PC-3 (cell line): ENCODE results near the gene GPA33. TPM values are rescaled to one million over a fixed set of nuclear protein-coding genes. Genes with fewer than 3 reads are reported as not detected.

Experiments used
- ATAC-seq: fragments of 200-7000 bp; cut with Tn5 transposase; 2 replicates; pipeline ENCODE4 v1.9.1; 2020; ENCODE audit warnings: mild to moderate bottlenecking, moderate library complexity
- BruUV-seq: library from RNA; stranded (reverse); fragments of 400-500 nt; replicated peaks from 2 replicates; lab custom pipeline; 2021; lab: Mats Ljungman, UMichigan
- CTCF ChIA-PET: fragments of 300-600 bp; sonication (Branson Sonifier 250); formaldehyde crosslinking; loops from one replicate; lab custom pipeline; 2022; ENCODE audit warnings: antibody characterized with exemption; lab: Charles Lee
- POLR2A ChIA-PET: fragments of 300-600 bp; sonication (Branson Sonifier 250); formaldehyde crosslinking; loops from one replicate; lab custom pipeline; 2022; ENCODE audit warnings: antibody characterized with exemption; ENCODE audit not compliant: unreplicated experiment; lab: Charles Lee
- DNase-seq: peaks from one replicate; pipeline ENCODE4 v3.0.0-alpha.2; 2015
- H2AFZ ChIP-seq: fragments of 300-600 bp; sonication (generic); 2 replicates; pipeline ENCODE4 v1.6.0; 2016; ENCODE audit warnings: antibody characterized with exemption, low read length
- H3F3A ChIP-seq: fragments of 300-600 bp; sonication (generic); one replicate; pipeline ENCODE4 v1.6.0; 2017; ENCODE audit warnings: antibody characterized with exemption, low read length, control low read depth, mild to moderate bottlenecking; ENCODE audit not compliant: unreplicated experiment
- H3K27ac ChIP-seq: fragments of 300-600 bp; sonication (generic); 2 replicates; pipeline ENCODE4 v1.5.1; 2016; ENCODE audit warnings: mild to moderate bottlenecking, low read length
- H3K27me3 ChIP-seq: fragments of 300-600 bp; sonication (generic); 2 replicates; pipeline ENCODE4 v1.6.1; 2016; ENCODE audit warnings: low read length, mixed read lengths
- H3K36me3 ChIP-seq: fragments of 300-600 bp; sonication (generic); 2 replicates; pipeline ENCODE4 v1.6.1; 2016; ENCODE audit warnings: low read depth, mixed run types, low read length, mixed read lengths
- H3K4me1 ChIP-seq: fragments of 300-600 bp; sonication (generic); 2 replicates; pipeline ENCODE4 v1.5.1; 2016; ENCODE audit warnings: low read length; ENCODE audit not compliant: insufficient read depth
- H3K4me2 ChIP-seq: fragments of 300-600 bp; sonication (generic); 2 replicates; pipeline ENCODE4 v1.6.0; 2016; ENCODE audit warnings: low read length
- H3K4me3 ChIP-seq: fragments of 300-600 bp; sonication (generic); 2 replicates; pipeline ENCODE4 v1.5.1; 2016; ENCODE audit warnings: mild to moderate bottlenecking, low read length, mixed read lengths
- H3K79me2 ChIP-seq: fragments of 300-600 bp; sonication (generic); 2 replicates; pipeline ENCODE4 v1.6.1; 2017; ENCODE audit warnings: low read length, mixed read lengths
- H3K9ac ChIP-seq: fragments of 300-600 bp; sonication (generic); 2 replicates; pipeline ENCODE4 v1.6.0; 2016; ENCODE audit warnings: mild to moderate bottlenecking, low read length
- H3K9me2 ChIP-seq: fragments of 300-600 bp; sonication (generic); replicated peaks from 2 replicates; pipeline ENCODE4 v1.6.1; 2016; ENCODE audit warnings: mixed run types, low read length, mixed read lengths
- H3K9me3 ChIP-seq: fragments of 300-600 bp; sonication (generic); 2 replicates; pipeline ENCODE4 v1.6.1; 2016; ENCODE audit warnings: low read length, mixed read lengths
- H4K20me1 ChIP-seq: fragments of 300-600 bp; sonication (generic); 2 replicates; pipeline ENCODE4 v1.6.1; 2016; ENCODE audit warnings: low read length, mixed read lengths
- EZH2 ChIP-seq: fragments of 300-600 bp; sonication (generic); IDR thresholded peaks from one replicate; pipeline ENCODE4 v1.6.1; 2017; ENCODE audit warnings: antibody characterized with exemption, mild to moderate bottlenecking, low read length; ENCODE audit not compliant: unreplicated experiment
- EZH2phosphoT487 ChIP-seq: fragments of 300-600 bp; sonication (generic); IDR thresholded peaks from 2 replicates; pipeline ENCODE4 v1.6.1; 2018; ENCODE audit warnings: mild to moderate bottlenecking, antibody characterized with exemption, low read length, borderline replicate concordance
- intact Hi-C: fragments of 100-400 bp; cut with micrococcal nuclease; formaldehyde crosslinking; loops from 2 replicates; pipeline ENCODE4 v1.9.0; 2023
- total RNA-seq: library from RNA; depleted of rRNA; stranded (reverse); fragments of >200 nt; gene quantifications from 2 replicates; pipeline ENCODE4 v1.2.3, GENCODE V29; 2014
- TF ChIP-seq, protein P1 (sequence below): fragments of 300-600 bp; sonication (generic); conservative IDR thresholded peaks from 2 replicates; pipeline ENCODE4 v1.5.1; 2017; ENCODE audit warnings: antibody characterized with exemption, low read depth, mild to moderate bottlenecking, low read length

The GPA33 gene
- total RNA-seq, 1 experiment from 2014 or later = 0.04 TPM

GRCh38 chr1:167059045-167059808 lies 30.9 kb downstream of the GPA33 start:
- H3K79me2 ChIP-seq = no peaks in the 10 kb centered on the region
- no peaks in the 10 kb centered on the region for H3K9me2 ChIP-seq
- H4K20me1 ChIP-seq = no peaks in the 10 kb centered on the region
- H3K27me3 ChIP-seq = no peaks in the 10 kb centered on the region
- ATAC-seq (peak; percentile 52), DNase-seq (peak; percentile 90)
- no peaks in the 10 kb centered on the region for H3K9me3 ChIP-seq
- no TSS peak for BruUV-seq
- peak overlapping the region; percentile 28; the same call in 1 of the 2 replicates for H3K4me3 ChIP-seq
- no peaks in the 10 kb centered on the region for H3K36me3 ChIP-seq
- H3K9ac ChIP-seq = no peak overlapping the region
- no peak for TF ChIP-seq EZH2phosphoT487
- TF ChIP-seq, protein P1, sequence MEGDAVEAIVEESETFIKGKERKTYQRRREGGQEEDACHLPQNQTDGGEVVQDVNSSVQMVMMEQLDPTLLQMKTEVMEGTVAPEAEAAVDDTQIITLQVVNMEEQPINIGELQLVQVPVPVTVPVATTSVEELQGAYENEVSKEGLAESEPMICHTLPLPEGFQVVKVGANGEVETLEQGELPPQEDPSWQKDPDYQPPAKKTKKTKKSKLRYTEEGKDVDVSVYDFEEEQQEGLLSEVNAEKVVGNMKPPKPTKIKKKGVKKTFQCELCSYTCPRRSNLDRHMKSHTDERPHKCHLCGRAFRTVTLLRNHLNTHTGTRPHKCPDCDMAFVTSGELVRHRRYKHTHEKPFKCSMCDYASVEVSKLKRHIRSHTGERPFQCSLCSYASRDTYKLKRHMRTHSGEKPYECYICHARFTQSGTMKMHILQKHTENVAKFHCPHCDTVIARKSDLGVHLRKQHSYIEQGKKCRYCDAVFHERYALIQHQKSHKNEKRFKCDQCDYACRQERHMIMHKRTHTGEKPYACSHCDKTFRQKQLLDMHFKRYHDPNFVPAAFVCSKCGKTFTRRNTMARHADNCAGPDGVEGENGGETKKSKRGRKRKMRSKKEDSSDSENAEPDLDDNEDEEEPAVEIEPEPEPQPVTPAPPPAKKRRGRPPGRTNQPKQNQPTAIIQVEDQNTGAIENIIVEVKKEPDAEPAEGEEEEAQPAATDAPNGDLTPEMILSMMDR = peak; percentile 97
- peak overlapping the region; percentile 62 for H3K4me2 ChIP-seq
- no peak overlapping the region for H3K27ac ChIP-seq
- POLR2A ChIA-PET = interaction anchor here (0.5 kb wide), 1 partner anchor 161 kb away, joined by 3 read pairs; no protein-coding TSS in a partner anchor
- H3F3A ChIP-seq = no peaks in the 10 kb centered on the region
- intact Hi-C loops = loop anchor here (1.0 to 10.0 kb wide), 3 partner anchors 84 to 1134 kb away; partner anchors contain the start of gene ILDR2
- H2AFZ ChIP-seq = peak overlapping the region; percentile 84
- CTCF ChIA-PET = interaction anchor here (0.6 to 4.5 kb wide), 11 partner anchors 33 to 1135 kb away, joined by 3 to 117 read pairs (median 4); partner anchors contain the start of gene TADA1
- H3K4me1 ChIP-seq = peaks cover 14% of the 10 kb centered on the region

DNA sequence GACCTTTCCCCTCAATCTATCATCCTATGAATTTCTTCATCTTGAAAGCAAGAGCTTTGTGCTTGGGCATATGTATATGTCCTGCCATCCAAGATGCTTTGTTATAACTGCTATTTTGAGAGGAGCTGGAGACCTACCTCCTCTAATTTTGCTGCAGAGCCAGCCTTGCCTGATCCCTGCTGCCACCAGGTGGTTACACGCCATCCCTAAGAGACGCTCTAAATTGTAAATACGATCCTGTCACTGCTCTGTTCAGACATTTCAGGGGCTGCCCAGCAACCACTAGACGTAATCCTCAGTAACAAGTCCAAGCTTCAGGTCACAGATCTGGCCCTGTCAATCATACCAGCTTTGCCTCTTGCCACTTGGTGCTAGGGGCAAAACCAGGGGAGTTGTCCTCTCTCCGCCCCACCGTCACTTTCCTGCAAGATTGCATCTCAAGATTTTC lies 32.9 kb downstream of the GPA33 start:
- TF ChIP-seq, protein P1 = peak; percentile 83
- TF ChIP-seq EZH2 = no peak
- no TSS peak for BruUV-seq
- ChIA-PET POLR2A (no interaction called here), CTCF (interaction anchor here (0.6 to 4.5 kb wide), 3 partner anchors 147 to 181 kb away, joined by 5 to 117 read pairs (median 5); partner anchors contain the start of genes POU2F1 and TADA1)
- peak; percentile 78 for ATAC-seq
- Histone ChIP-seq H3K36me3 (no peaks in the 10 kb centered on the region), H3K27ac (no peak overlapping the region), H3K4me3 (no peak overlapping the region), H3F3A (no peaks in the 10 kb centered on the region), H3K4me2 (peak overlapping the region; percentile 30; the same call in 1 of the 2 replicates), H3K9me3 (no peaks in the 10 kb centered on the region), H3K9me2 (no peaks in the 10 kb centered on the region), H3K4me1 (peaks cover 14% of the 10 kb centered on the region), H3K27me3 (no peaks in the 10 kb centered on the region), H2AFZ (peak overlapping the region; percentile 73), H3K79me2 (no peaks in the 10 kb centered on the region), H3K9ac (no peak overlapping the region), H4K20me1 (no peaks in the 10 kb centered on the region)
- peak; percentile 76 for DNase-seq
- intact Hi-C loops = loop anchor here (10.0 kb wide), 2 partner anchors 82 to 1132 kb away; partner anchors contain the start of gene ILDR2
